GM18907 (cell line): ENCODE data around the gene PFKM.

ENCODE experiments used
- ATAC-seq: cut with Tn5 transposase; IDR thresholded peaks from one replicate; pipeline ENCODE4 v1.9.1; 2021; ENCODE audit warnings: mild to moderate bottlenecking, moderate library complexity; ENCODE audit not compliant: unreplicated experiment

PFKM gene

GRCh38 chr12:48119078-48119833, at the start of gene PFKM:
Gene PFKM (plus strand): TSS chr12:48119364. CDS start chr12:48122775, 3,411 bp downstream.
- ATAC-seq = peak; percentile 100

GRCh38 chr12:48070033-48070432, 49.1 kb upstream of the PFKM start:
- ATAC-seq = no peak

DNA sequence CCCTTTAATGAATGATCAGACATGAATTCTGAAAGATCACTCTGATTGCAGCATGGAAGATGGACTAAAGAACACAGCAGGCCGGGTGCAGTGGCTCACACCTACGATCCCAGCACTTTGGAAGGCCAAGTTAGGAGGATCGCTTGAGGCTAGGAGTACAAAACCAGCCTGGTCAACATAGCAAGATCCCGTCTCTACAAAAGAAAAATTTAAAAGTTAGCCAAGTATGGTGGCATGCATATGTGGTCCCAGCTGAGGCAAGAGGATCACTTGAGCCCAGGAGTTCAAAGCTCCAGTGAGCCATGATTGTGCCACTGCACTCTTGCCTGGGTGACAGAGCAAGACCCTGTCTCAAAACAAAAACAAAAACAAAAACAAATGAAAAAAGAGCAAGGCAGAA, 48.4 kb upstream of the PFKM start:
- no peak for ATAC-seq

- ATAC-seq = no peak
Observed at GRCh38 chr12:48071808-48072207, 47.4 kb upstream of the PFKM start.

- no peak for ATAC-seq
Observed at GRCh38 chr12:48072266-48072665, 46.9 kb upstream of the PFKM start.

- ATAC-seq = no peak
Observed at GRCh38 chr12:48074266-48074665, 44.9 kb upstream of the PFKM start.

DNA sequence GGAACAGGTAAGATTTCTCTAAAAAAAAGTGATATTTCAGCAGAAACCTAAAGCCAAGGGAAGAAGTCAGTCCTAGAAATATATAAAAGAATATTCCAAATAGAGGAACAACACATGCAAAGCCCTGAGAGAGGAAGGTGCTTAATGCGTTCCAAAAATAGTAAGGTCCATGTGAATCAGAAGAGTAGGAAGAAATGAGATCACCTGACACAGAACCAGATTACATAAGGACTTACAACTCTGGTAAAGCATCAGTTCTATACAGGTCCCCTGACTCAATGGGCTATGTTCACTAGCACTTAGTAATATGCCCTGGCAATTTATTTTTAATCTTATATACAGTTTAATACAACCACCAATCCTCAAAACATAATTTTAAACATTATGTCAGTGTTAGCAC, 43.3 kb upstream of the PFKM start:
- ATAC-seq = no peak

DNA sequence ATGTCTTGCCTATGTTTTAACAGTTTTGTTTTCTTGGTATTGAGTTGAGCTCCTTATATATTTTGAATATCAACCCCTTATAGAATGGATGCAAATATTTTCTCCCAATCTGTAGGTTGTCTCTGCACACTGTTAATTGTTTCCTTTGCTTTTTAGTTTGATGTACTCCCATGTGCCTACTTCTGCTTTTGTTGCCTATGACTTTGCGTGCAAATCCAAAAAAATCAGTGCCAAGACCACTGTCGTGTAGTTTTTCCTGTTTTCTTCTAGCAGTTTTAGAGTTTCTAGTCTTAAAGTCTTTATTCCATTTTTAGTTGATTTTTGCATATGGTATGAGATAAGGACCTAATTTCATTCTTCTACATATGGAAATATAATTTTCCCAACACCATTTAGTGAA, 42.1 kb upstream of the PFKM start:
- ATAC-seq = no peak

- ATAC-seq = no peak
Observed at GRCh38 chr12:48078901-48079300, 40.3 kb upstream of the PFKM start.

GRCh38 chr12:48080285-48080684, 38.9 kb upstream of the PFKM start:
- ATAC-seq = no peak

DNA sequence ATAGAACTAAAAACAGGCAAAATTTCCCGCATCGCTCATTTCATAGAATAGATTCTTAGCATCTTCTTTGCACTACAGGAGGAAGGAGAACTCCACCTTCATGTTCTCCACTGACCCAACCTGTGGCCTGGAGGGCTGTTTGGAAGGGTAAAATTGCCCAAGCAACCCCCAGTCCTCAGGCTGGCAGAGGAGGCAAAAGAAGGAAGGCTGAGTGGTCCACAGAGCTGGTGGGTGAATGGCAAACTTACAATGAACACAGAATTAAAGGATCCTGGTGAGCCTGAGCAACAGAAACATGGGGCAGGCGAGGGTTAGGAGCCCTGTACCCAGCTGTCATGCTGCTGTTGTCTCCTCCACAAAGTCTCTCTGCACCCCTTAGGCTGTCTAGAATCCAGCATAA, 38.3 kb upstream of the PFKM start:
- ATAC-seq = no peak

- no peak for ATAC-seq
Observed at GRCh38 chr12:48084066-48084465, 35.1 kb upstream of the PFKM start.

DNA sequence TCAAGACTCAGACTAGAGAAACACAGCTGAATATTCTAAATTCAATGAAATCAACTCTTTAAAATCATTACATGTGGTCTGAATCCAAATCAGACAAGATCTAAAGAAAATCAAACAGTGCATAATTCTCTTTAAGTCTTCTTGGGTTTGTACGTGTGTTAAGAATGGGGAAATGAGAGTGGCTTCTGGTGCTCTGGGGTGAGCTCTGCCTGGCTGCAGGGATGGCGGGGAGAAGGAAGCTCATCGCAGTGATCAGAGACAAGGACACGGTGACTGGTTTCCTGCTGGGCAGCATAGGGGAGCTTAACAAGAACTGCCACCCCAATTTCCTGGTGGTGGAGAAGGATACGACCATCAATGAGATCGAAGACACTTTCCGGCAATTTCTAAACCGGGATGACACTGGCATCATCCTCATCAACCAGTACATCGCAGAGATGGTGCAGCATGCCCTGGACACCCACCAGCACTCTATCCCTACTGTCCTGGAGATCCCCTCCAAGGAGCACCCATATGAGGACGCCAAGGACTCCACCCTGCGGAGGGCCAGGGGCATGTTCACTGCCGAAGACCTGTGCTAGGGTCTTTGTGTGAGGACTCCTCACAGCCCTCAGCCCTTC, 34.2 kb upstream of the PFKM start:
- no peak for ATAC-seq

DNA sequence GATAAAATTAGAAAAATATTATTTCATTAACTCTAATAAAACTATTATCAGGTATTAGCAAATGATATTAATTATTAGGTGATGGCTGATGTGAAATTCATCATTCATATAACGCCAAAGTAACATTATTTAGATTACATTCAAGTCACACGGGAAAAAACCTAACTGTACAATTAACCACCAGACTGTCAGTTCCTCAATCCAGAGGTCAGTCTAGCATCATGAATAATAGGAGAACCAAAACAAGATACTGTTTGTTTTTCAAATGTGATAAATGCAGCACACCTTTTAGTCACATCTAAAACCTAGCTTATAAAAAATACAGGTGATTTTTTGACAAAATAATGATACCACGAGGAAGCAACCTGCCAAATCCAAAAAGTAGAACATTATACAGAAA, 32.8 kb upstream of the PFKM start:
- no peak for ATAC-seq

DNA sequence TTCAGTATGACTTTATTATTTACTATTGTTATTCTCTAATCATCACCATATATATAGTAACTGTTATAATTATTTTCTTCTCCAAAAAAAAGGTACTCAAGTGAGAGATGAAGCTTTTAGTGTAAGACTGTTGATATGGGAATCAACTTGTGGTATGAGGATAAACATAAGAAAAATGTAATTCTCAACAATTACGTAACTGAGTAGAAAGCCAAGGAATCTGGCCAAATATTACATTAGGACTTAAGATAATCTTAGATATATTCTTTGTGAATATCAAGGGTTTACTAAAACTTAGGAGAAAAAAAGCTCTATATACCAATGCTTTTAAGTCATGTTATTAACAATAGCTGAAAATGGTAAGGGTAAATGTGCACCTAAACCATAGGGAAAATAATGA, 26.6 kb upstream of the PFKM start:
- ATAC-seq = no peak

DNA sequence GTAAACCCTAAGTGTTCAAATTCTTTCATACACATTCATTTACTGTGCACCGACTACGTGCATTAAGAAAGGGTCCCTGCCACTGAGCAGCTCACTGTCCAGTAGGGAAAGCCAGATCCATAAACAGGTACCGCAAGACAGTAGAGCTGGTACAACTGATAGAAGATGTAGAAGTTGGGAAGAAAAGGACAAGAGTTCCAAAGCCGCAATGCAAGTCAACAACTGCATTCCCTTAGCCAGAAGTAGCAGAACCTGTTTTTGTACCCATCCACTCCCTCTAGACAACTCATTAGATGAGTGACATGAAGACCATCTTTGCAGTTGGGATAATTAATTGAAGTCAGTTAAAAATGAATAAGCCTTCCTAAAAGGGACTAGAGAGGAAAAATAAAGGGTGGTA, 14.6 kb upstream of the PFKM start:
- ATAC-seq = no peak

- peak; percentile 40 for ATAC-seq
Observed at GRCh38 chr12:48105321-48105866, 13.8 kb upstream of the PFKM start.

DNA sequence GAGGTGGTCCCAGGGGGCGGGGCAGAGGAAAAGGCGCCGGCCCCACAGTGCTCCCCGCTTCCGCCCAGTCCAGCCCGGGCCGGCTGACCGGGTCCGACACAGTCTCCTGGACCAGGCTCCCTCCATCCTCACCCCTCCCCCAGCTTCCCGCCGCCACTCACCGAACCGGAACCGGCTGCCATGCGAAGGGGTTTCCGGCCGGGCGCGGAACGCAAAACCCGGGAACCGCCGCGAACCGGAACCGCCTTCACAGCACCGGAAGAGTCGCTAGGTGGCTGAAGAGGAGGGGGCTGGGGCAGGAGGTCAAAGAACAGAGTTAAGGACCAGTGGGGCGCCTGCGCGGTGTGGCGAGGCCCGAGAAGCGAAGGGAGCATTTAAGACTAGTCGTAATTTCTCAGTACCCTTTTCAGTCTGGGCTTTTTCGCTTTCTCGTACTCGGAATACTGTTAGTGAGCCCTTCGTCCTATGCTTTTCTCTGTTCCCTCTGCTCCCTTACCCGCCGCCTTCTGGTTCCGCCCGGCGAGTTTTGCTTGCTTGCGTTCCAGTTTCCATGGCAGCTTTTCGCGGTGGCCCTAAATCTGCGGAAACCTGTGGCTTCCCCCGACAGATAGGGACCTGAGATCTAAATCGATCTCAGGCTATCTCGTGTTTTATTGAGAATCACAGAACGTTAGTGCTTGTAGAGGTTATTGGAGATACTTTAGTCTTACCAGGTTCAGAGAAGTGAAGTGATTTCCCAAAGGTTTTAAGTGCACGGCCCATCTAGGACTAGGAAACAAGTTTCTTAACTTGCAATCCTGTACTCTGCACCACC, 13.1 kb upstream of the PFKM start, which contains the start of gene SENP1:
SENP1 (minus strand) TSS at position 213 of the 814 bp plus-strand sequence. CDS start 4,607 bp downstream, outside the sequence.
- peak; percentile 74 for ATAC-seq

DNA sequence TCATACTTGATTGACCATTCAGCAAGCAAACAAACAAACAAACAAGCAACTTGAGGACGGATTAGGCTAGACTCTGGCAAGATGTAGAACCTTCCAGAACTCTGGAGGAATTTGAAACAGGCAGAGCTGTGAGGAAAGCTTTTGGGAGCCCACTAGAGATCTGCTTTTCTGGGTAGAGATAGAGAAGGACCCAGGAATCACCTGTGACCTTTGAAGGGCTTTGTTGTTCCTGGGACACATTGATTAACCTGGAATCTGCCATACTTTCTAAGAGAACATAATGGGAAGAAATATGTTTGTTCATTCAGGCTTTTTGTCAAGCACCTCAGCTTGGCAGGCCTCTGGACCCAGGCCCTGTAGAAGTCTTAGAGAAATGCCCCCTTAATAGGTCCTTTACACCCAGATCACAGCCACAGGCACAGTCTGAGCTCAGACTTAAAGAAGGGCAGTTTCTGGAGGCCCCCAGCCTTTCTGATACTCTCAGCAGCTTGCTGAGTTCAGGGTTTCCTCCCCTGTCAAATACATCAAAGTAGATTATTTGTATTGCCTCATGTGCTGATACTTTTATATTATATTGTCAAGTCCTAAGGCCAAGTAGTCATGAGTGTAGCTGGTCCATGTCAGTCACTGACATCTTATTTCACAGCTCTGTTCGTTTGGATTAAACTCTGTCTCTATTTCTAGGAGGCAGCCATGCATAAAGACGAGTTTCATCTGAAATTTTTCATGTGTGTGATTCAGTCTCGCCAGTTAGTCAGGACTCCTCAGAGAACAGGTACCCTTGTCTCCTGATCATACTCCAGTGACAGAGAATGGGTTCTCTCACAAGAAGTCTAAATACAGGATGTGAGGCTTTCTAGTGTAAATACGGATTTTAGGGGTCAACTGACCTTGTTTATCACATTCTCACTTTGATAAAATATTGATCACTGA, 12.2 kb upstream of the PFKM start:
- ATAC-seq = no peak

- no peak for ATAC-seq
Observed at GRCh38 chr12:48109424-48109823, 9.7 kb upstream of the PFKM start.
